CD14-positive monocyte (primary cell): ENCODE results near the gene FAM222B. TPM values are rescaled to one million over a fixed set of nuclear protein-coding genes. Genes with fewer than 3 reads are reported as not detected.
A peak's percentile ranks its signal among the peaks of the same experiment; 100 is the strongest.
"Not testable (repeated sequence)": the region's sequence is repeated elsewhere in the genome, so short reads cannot be mapped to it uniquely, and the experiment has no call there.

Source experiments
- DNase-seq, 3 donors: peaks; one replicate each; pipeline ENCODE4 v3.0.0-alpha.2; 2011 to 2022
- H2AFZ ChIP-seq: 2 replicates; pipeline ENCODE4 v1.6.0; 2012; ENCODE audit warnings: mild to moderate bottlenecking, low read depth, low read length, inconsistent platforms; ENCODE audit not compliant: insufficient read depth, poor library complexity, severe bottlenecking
- H3K27ac ChIP-seq, 2 donors: 1 replicate in 1 of 2; 2 replicates in 1 of 2; pipeline ENCODE4 v1.5.1; 2012 to 2013; ENCODE audit warnings: low read length in 2 of 2, control low read depth in 1 of 2, inconsistent platforms in 1 of 2, low read depth in 1 of 2, mild to moderate bottlenecking in 1 of 2
- H3K27me3 ChIP-seq, 2 donors: one replicate each; pipeline versions ENCODE4 v1.6.0 to v1.6.1; 2011 to 2013; ENCODE audit warnings: low read length in 2 of 2; ENCODE audit not compliant: control insufficient read depth in 2 of 2, insufficient read depth in 2 of 2
- H3K36me3 ChIP-seq, 2 donors: replicated peaks in 1 of 2; 1 replicate in 1 of 2; 2 replicates in 1 of 2; pipeline versions ENCODE4 v1.5.1 to v1.6.1; 2012 to 2013; ENCODE audit warnings: low read length in 2 of 2, control low read depth in 1 of 2, inconsistent platforms in 1 of 2, mild to moderate bottlenecking in 1 of 2; ENCODE audit not compliant: insufficient read depth in 2 of 2, control insufficient read depth in 1 of 2
- H3K4me1 ChIP-seq, 2 donors: 1 replicate in 1 of 2; 2 replicates in 1 of 2; pipeline versions ENCODE4 v1.5.1 to v1.6.1; 2012 to 2013; ENCODE audit warnings: low read length in 2 of 2, control low read depth in 1 of 2, inconsistent platforms in 1 of 2, mild to moderate bottlenecking in 1 of 2, moderate library complexity in 1 of 2; ENCODE audit not compliant: insufficient read depth in 2 of 2, control insufficient read depth in 1 of 2
- H3K4me2 ChIP-seq: replicated peaks from 2 replicates; pipeline ENCODE3; 2012; ENCODE audit warnings: low read length, moderate library complexity, mild to moderate bottlenecking; ENCODE audit not compliant: poor library complexity, severe bottlenecking; ENCODE audit errors: extremely low read depth
- H3K4me3 ChIP-seq, 3 experiments: fragments of 200-600 bp in 1 of 3; sonication (generic) in 1 of 3; replicated peaks in 1 of 3; 1 replicate in 2 of 3; 2 replicates in 1 of 3; pipeline ENCODE4 v1.5.1; 2011 to 2013; ENCODE audit warnings: low read length in 3 of 3, mild to moderate bottlenecking in 3 of 3, control low read depth in 2 of 3, low read depth in 2 of 3, inconsistent platforms in 1 of 3, moderate library complexity in 1 of 3
- H3K79me2 ChIP-seq: 2 replicates; pipeline ENCODE4 v1.6.0; 2012; ENCODE audit warnings: mild to moderate bottlenecking, control low read depth, inconsistent platforms, low read length, moderate library complexity; ENCODE audit not compliant: insufficient read depth
- H3K9ac ChIP-seq: 2 replicates; pipeline ENCODE4 v1.6.0; 2017; ENCODE audit warnings: low read length, mild to moderate bottlenecking; ENCODE audit not compliant: insufficient read depth, poor library complexity, severe bottlenecking
- H3K9me3 ChIP-seq, 2 donors: replicated peaks in 1 of 2; 1 replicate in 1 of 2; 2 replicates in 1 of 2; pipeline versions ENCODE4 v1.5.1 to v1.6.1; 2012 to 2013; ENCODE audit warnings: low read length in 2 of 2, control low read depth in 1 of 2; ENCODE audit not compliant: control insufficient read depth in 1 of 2, insufficient read depth in 1 of 2
- H4K20me1 ChIP-seq: 2 replicates; pipeline ENCODE4 v1.6.0; 2012; ENCODE audit warnings: mild to moderate bottlenecking, low read length, control low read depth, moderate library complexity; ENCODE audit not compliant: insufficient read depth
- H3K27ac Mint-ChIP-seq, 7 donors: one replicate each; pipeline ENCODE4 v1.8.0; 2020; ENCODE audit warnings: mild to moderate bottlenecking in 7 of 7, mixed read lengths in 7 of 7, moderate library complexity in 6 of 7, inconsistent platforms in 2 of 7
- H3K27me3 Mint-ChIP-seq, 3 donors: one replicate each; pipeline ENCODE4 v1.8.0; 2021 to 2022; ENCODE audit warnings: low read depth in 3 of 3, mild to moderate bottlenecking in 3 of 3, mixed read lengths in 3 of 3, moderate library complexity in 3 of 3, inconsistent platforms in 1 of 3
- H3K36me3 Mint-ChIP-seq, 2 donors: one replicate each; pipeline ENCODE4 v1.8.0; 2020; ENCODE audit warnings: mixed read lengths in 2 of 2, inconsistent platforms in 1 of 2, mild to moderate bottlenecking in 1 of 2
- H3K4me1 Mint-ChIP-seq: one replicate; pipeline ENCODE4 v1.8.0; 2020; ENCODE audit warnings: mild to moderate bottlenecking, mixed read lengths
- H3K4me3 Mint-ChIP-seq, 2 donors: one replicate each; pipeline ENCODE4 v1.8.0; 2020; ENCODE audit warnings: mild to moderate bottlenecking in 2 of 2, mixed read lengths in 2 of 2, moderate library complexity in 1 of 2
- H3K9me3 Mint-ChIP-seq, 7 donors: one replicate each; pipeline ENCODE4 v1.8.0; 2020 to 2022; ENCODE audit warnings: mixed read lengths in 7 of 7, mild to moderate bottlenecking in 6 of 7, moderate library complexity in 6 of 7, inconsistent platforms in 2 of 7
- WGBS: methylation state at CpG from one replicate; pipeline ENCODE4 v1.1.5; 2013; ENCODE audit warnings: missing lambda C conversion rate; ENCODE audit not compliant: insufficient coverage; 5-methylcytosine and 5-hydroxymethylcytosine counted together
- intact Hi-C, 2 donors: fragments of 100-400 bp; cut with micrococcal nuclease; formaldehyde crosslinking; loops; one replicate each; pipeline versions ENCODE4 v1.15.0 to v1.15.1; 2023
- polyA plus RNA-seq, 3 donors: library from polyadenylated mRNA; depleted of rRNA in 1 of 3; unstranded in 2 of 3; stranded (reverse) in 1 of 3; fragments of 300-500 nt in 2 of 3; fragments of >200 nt in 1 of 3; fragmentation: Illumina TruSeq in 2 of 3; gene quantifications; 1 replicate in 2 of 3; 2 replicates in 1 of 3; pipeline ENCODE4 v1.2.3, GENCODE V29; 2012 to 2021
- TF ChIP-seq, protein P1 (sequence below): fragments of 200-600 bp; IDR thresholded peaks from one replicate; pipeline ENCODE4 v1.8.0; 2022; ENCODE audit warnings: antibody characterized with exemption, mild to moderate bottlenecking

The FAM222B gene
- polyA plus RNA-seq, 3 donors: 1.5 to 8.6 (median 1.9) TPM

DNA sequence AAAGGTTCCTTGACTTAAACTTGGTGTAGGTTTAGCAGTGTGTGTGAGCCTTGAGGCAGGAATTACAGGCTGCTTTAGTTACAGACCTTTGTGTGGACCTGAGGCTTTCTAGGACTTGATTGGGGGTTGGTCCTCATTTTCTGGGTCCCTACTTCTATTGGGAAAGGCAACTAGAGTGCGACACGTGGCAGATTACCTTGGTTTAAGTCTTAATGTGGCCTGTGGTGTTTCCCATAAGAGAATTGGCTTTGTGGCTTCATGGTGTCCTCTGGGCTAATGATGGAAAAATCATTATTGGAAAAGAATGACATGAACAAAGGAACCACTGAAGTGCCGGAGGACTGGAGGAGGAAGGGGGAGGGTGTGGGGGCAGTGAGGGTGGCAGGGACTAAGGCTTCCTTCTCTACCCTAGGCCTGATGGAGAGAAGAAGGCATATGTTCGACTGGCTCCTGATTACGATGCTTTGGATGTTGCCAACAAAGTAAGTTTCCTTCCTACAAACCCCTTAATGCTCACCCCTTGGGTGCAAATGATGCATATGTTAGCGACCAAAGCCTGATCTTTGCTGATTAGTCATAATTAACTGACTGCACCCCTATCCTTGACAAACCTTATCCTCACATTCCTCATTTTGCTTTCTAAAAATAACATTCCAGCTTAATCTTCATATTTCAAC, 119.3 kb downstream of the FAM222B start:
- Mint-ChIP-seq H3K4me3 (no peak overlapping the region), H3K27ac (no peak overlapping the region), H3K9me3 (peaks cover 0 to 2% (median 0%) of the 10 kb centered on the region in 7 donors), H3K4me1 (peaks cover 61% of the 10 kb centered on the region), H3K36me3 (peaks cover 36 to 44% of the 10 kb centered on the region in 2 donors), H3K27me3 (peaks cover 2 to 15% (median 8%) of the 10 kb centered on the region in 3 donors)
- Histone ChIP-seq H3K27me3 (no peaks in the 10 kb centered on the region), H3K4me3 (no peak overlapping the region), H3K9me3 (no peaks in the 10 kb centered on the region), H3K79me2 (peaks cover 28% of the 10 kb centered on the region), H2AFZ (no peak overlapping the region), H3K4me1 (peaks cover 58 to 73% of the 10 kb centered on the region in 2 donors), H3K9ac (no peak overlapping the region), H3K27ac (no peak overlapping the region), H3K36me3 (peaks cover 35 to 40% of the 10 kb centered on the region in 2 donors), H4K20me1 (peaks cover 57% of the 10 kb centered on the region), H3K4me2 (no peak overlapping the region)
- TF ChIP-seq, protein P1, sequence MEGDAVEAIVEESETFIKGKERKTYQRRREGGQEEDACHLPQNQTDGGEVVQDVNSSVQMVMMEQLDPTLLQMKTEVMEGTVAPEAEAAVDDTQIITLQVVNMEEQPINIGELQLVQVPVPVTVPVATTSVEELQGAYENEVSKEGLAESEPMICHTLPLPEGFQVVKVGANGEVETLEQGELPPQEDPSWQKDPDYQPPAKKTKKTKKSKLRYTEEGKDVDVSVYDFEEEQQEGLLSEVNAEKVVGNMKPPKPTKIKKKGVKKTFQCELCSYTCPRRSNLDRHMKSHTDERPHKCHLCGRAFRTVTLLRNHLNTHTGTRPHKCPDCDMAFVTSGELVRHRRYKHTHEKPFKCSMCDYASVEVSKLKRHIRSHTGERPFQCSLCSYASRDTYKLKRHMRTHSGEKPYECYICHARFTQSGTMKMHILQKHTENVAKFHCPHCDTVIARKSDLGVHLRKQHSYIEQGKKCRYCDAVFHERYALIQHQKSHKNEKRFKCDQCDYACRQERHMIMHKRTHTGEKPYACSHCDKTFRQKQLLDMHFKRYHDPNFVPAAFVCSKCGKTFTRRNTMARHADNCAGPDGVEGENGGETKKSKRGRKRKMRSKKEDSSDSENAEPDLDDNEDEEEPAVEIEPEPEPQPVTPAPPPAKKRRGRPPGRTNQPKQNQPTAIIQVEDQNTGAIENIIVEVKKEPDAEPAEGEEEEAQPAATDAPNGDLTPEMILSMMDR: no peak
- WGBS: 91% methylated on average over 4 of the region's 6 CpGs
- intact Hi-C loops: no loop called here
- no peak for DNase-seq

DNA sequence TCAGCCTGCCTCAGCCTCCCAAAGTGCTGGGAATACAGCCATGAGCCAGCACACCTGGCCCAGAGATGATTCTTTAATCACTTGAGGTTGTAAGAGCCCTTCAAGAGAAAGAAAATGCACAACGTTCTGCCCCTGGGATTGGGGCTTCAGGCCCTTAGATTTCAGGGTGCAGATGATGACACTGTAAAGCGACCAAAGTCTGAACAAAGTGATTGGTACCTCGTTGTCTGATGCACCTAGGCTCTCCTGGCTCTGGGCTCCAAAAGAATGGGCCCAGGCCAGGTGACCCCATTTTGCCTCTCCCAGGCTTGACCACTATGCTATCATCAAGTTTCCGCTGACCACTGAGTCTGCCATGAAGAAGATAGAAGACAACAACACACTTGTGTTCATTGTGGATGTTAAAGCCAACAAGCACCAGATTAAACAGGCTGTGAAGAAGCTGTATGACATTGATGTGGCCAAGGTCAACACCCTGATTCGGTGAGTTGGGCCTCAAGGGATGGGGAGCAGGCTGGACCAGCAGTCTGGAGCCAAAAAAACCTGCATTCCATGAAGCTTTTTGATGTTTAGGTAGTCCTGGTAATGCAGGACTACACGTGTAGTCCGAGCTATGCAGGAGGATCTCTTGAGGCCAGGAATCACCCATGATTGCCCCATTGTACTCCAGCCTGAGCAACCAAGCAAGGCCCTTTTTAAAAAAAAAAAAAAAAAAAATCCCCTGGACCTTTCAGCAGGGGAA, 120.0 kb downstream of the FAM222B start:
- Mint-ChIP-seq H3K27ac (peak overlapping the region in 1 of 7 donors; percentile 57), H3K4me3 (no peak overlapping the region), H3K36me3 (peaks cover 36 to 44% of the 10 kb centered on the region in 2 donors), H3K4me1 (peaks cover 59% of the 10 kb centered on the region), H3K9me3 (peaks cover 0 to 2% (median 0%) of the 10 kb centered on the region in 7 donors), H3K27me3 (peaks cover 2 to 17% (median 11%) of the 10 kb centered on the region in 3 donors)
- H2AFZ ChIP-seq: no peak overlapping the region
- no peaks in the 10 kb centered on the region for H3K9me3 ChIP-seq
- intact Hi-C loops: no loop called here
- H3K27me3 ChIP-seq: no peaks in the 10 kb centered on the region
- no peak overlapping the region for H3K27ac ChIP-seq
- H3K4me3 ChIP-seq: no peak overlapping the region
- peaks cover 35 to 40% of the 10 kb centered on the region in 2 donors for H3K36me3 ChIP-seq
- H3K4me1 ChIP-seq: peaks cover 57 to 73% of the 10 kb centered on the region in 2 donors
- 91% methylated on average over 5 of the region's 7 CpGs for WGBS
- H3K9ac ChIP-seq: no peak overlapping the region
- DNase-seq: no peak
- no peak overlapping the region for H3K4me2 ChIP-seq
- TF ChIP-seq, protein P1: no peak
- peaks cover 57% of the 10 kb centered on the region for H4K20me1 ChIP-seq
- H3K79me2 ChIP-seq: peaks cover 28% of the 10 kb centered on the region

DNA sequence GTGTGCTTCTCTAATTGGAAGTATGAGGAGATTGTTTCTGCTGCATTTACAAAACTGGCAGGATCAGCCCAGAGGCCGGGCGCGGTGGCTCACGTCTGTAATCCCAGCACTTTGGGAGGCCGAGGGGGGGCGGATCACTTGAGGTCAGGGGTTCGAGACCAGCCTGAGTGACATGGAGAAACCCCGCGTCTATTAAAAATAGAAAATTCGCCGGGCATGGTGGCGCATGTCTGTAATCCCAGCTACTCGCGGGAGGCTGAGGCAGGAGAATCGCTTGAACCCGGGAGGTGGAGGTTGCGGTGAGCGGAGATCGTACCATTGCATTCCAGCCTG, 121.6 kb downstream of the FAM222B start:
- H3K9me3 ChIP-seq, DNase-seq, H3K27me3 ChIP-seq, H3K9me3 Mint-ChIP-seq, intact Hi-C loops, H2AFZ ChIP-seq: not testable (repeated sequence)
- Histone ChIP-seq H4K20me1 (peaks cover 57% of the 10 kb centered on the region), H3K9ac (peak overlapping the region; percentile 88), H3K4me1 (peaks cover 56 to 72% of the 10 kb centered on the region in 2 donors), H3K36me3 (peaks cover 35 to 40% of the 10 kb centered on the region in 2 donors), H3K4me3 (peak overlapping the region; percentile 69 to 95 (median 88)), H3K4me2 (peak overlapping the region; percentile 91), H3K27ac (peak overlapping the region in 1 of 2 donors; percentile 88), H3K79me2 (peaks cover 35% of the 10 kb centered on the region)
- Mint-ChIP-seq H3K36me3 (peaks cover 36 to 45% of the 10 kb centered on the region in 2 donors), H3K27me3 (peaks cover 2 to 13% (median 8%) of the 10 kb centered on the region in 3 donors), H3K27ac (peak overlapping the region in 6 of 7 donors; percentile 91 to 98 (median 94)), H3K4me3 (peak overlapping the region; percentile 92 to 95), H3K4me1 (peaks cover 53% of the 10 kb centered on the region)
- WGBS: 44% methylated on average over 19 of the region's 19 CpGs
